CD4-positive, alpha-beta T cell treated with Interleukin-4 for 1 hour (primary cell): ENCODE data around the gene MPRIP.
"Not testable (repeated sequence)": the region's sequence is repeated elsewhere in the genome, so short reads cannot be mapped to it uniquely, and the experiment has no call there.

Experiments
- DNase-seq, 2 donors: peaks; one replicate each; pipeline ENCODE4 v3.0.0-alpha.2; 2020 to 2022

The MPRIP gene

GRCh38 chr17:17130077-17130844, 88.0 kb downstream of the MPRIP start:
- DNase-seq, result no peak

GRCh38 chr17:17131839-17132238, 89.6 kb downstream of the MPRIP start:
- DNase-seq, result no peak

- DNase-seq, result no peak
Measured at GRCh38 chr17:17132746-17133145, 90.5 kb downstream of the MPRIP start.

- no peak for DNase-seq
Measured at GRCh38 chr17:17134051-17134956, 92.0 kb downstream of the MPRIP start.

- no peak for DNase-seq
Measured at GRCh38 chr17:17134957-17135333, 92.7 kb downstream of the MPRIP start.

- not testable (repeated sequence) for DNase-seq
Measured at GRCh38 chr17:17136221-17136620, 94.0 kb downstream of the MPRIP start.

- no peak for DNase-seq
Measured at GRCh38 chr17:17137731-17138585, 95.7 kb downstream of the MPRIP start.

- no peak for DNase-seq
Measured at GRCh38 chr17:17139972-17140589, 97.8 kb downstream of the MPRIP start.

- no peak for DNase-seq
Measured at GRCh38 chr17:17140590-17140980, 98.3 kb downstream of the MPRIP start.

GRCh38 chr17:17141279-17141678, 99.0 kb downstream of the MPRIP start:
- DNase-seq, result no peak

- DNase-seq, result peak; percentile 51 to 53
Measured at GRCh38 chr17:17141860-17142552, 99.7 kb downstream of the MPRIP start.

GRCh38 chr17:17142556-17142955, 100.3 kb downstream of the MPRIP start:
- DNase-seq, result no peak

GRCh38 chr17:17143501-17143900, 101.2 kb downstream of the MPRIP start:
- no peak for DNase-seq

- no peak for DNase-seq
Measured at GRCh38 chr17:17144061-17144460, 101.8 kb downstream of the MPRIP start.

- DNase-seq, result no peak
Measured at GRCh38 chr17:17144916-17145665, 102.8 kb downstream of the MPRIP start.

- peak; percentile 25 to 35 for DNase-seq
Measured at GRCh38 chr17:17146786-17147406, 104.6 kb downstream of the MPRIP start.

GRCh38 chr17:17147821-17148220, 105.6 kb downstream of the MPRIP start:
- DNase-seq, result no peak

- no peak for DNase-seq
Measured at GRCh38 chr17:17149520-17150447, 107.5 kb downstream of the MPRIP start.

- no peak for DNase-seq
Measured at GRCh38 chr17:17150448-17150800, 108.2 kb downstream of the MPRIP start.

GRCh38 chr17:17151055-17151454, 108.8 kb downstream of the MPRIP start:
- DNase-seq, result no peak
